Panc1 (cell line): ENCODE results near the gene ELOVL6.

ENCODE experiments used
- CTCF ChIP-seq: fragments of 450-650 bp; IDR thresholded peaks from 2 replicates; pipeline ENCODE4 v1.5.1; 2017; ENCODE audit warnings: mild to moderate bottlenecking
- POLR2AphosphoS5 ChIP-seq: IDR thresholded peaks from 2 replicates; pipeline ENCODE4 v1.6.1; 2012; ENCODE audit warnings: mild to moderate bottlenecking, low read depth, low read length, moderate library complexity
- REST ChIP-seq, 2 experiments: IDR thresholded peaks; 2 replicates each; pipeline ENCODE4 v1.6.1; 2011 to 2012; ENCODE audit warnings: low read depth in 2 of 2, control low read depth in 1 of 2, low read length in 1 of 2, mild to moderate bottlenecking in 1 of 2, moderate library complexity in 1 of 2; ENCODE audit not compliant: insufficient read depth in 1 of 2
- SIN3A ChIP-seq: IDR thresholded peaks from 2 replicates; pipeline ENCODE4 v1.6.1; 2012; ENCODE audit warnings: low read depth, mild to moderate bottlenecking, low read length, moderate library complexity, borderline replicate concordance; ENCODE audit not compliant: insufficient read depth

GRCh38 chr4:110156442-110156841 lies 42.0 kb downstream of the ELOVL6 start:
- TF ChIP-seq POLR2AphosphoS5 (no peak), SIN3A (no peak), CTCF (no peak), REST (IDR thresholded peaks at IDR 0.05; ENCODE audit: insufficient read depth in 1 of 2, low read depth in 2 of 2, low read length in 1 of 2) (no peak)
